OCI-LY1 (cell line): Measurements from ENCODE around the gene GATA6.

Experiments
- H2AFZ ChIP-seq: fragments of 200-600 bp; sonication (generic), shearing (Covaris generic); 2 replicates; pipeline ENCODE4 v1.6.0; 2014; ENCODE audit warnings: antibody characterized with exemption, mild to moderate bottlenecking, low read length
- H3F3A ChIP-seq: fragments of 200-600 bp; sonication (generic), shearing (Covaris generic); 2 replicates; pipeline ENCODE4 v1.6.0; 2014; ENCODE audit warnings: mild to moderate bottlenecking, antibody characterized with exemption, low read length, moderate library complexity; ENCODE audit not compliant: insufficient read depth
- H3K27ac ChIP-seq: fragments of 200-600 bp; sonication (generic); 2 replicates; pipeline ENCODE4 v1.5.1; 2014; ENCODE audit warnings: low read length, mixed run types, mild to moderate bottlenecking, low read depth; ENCODE audit not compliant: poor library complexity, severe bottlenecking
- H3K27me3 ChIP-seq: fragments of 200-600 bp; sonication (generic); 2 replicates; pipeline ENCODE4 v1.6.0; 2014; ENCODE audit warnings: antibody characterized with exemption, mild to moderate bottlenecking, low read length, moderate library complexity; ENCODE audit not compliant: insufficient read depth
- H3K36me3 ChIP-seq: fragments of 200-600 bp; sonication (generic); 2 replicates; pipeline ENCODE4 v1.6.1; 2014; ENCODE audit warnings: mild to moderate bottlenecking, antibody characterized with exemption, low read length, moderate library complexity, mixed read lengths; ENCODE audit not compliant: insufficient read depth
- H3K4me1 ChIP-seq: fragments of 200-600 bp; sonication (generic); 2 replicates; pipeline ENCODE4 v1.5.1; 2014; ENCODE audit warnings: mild to moderate bottlenecking, low read length, moderate library complexity; ENCODE audit not compliant: insufficient read depth, severe bottlenecking
- H3K4me2 ChIP-seq: fragments of 200-600 bp; sonication (generic), shearing (Covaris generic); 2 replicates; pipeline ENCODE4 v1.6.1; 2014; ENCODE audit warnings: low read length
- H3K4me3 ChIP-seq: fragments of 200-600 bp; sonication (generic); 2 replicates; pipeline ENCODE4 v1.5.1; 2014; ENCODE audit warnings: low read length, low read depth, mild to moderate bottlenecking, mixed read lengths; ENCODE audit not compliant: poor library complexity, severe bottlenecking
- H3K79me2 ChIP-seq: fragments of 200-600 bp; shearing (Covaris generic); 2 replicates; pipeline ENCODE4 v1.6.1; 2016; ENCODE audit warnings: mixed run types, low read length, mixed read lengths; ENCODE audit not compliant: insufficient read depth
- H3K9ac ChIP-seq: fragments of 200-600 bp; sonication (generic), shearing (Covaris generic); 2 replicates; pipeline ENCODE4 v1.6.1; 2014; ENCODE audit warnings: mild to moderate bottlenecking, low read length, mixed read lengths
- H3K9me2 ChIP-seq: fragments of 200-600 bp; sonication (generic), shearing (Covaris generic); 2 replicates; pipeline ENCODE4 v1.6.1; 2014; ENCODE audit warnings: low read depth, mild to moderate bottlenecking, low read length, mixed read lengths
- H3K9me3 ChIP-seq: fragments of 200-600 bp; shearing (Covaris generic); 2 replicates; pipeline ENCODE4 v1.6.1; 2014; ENCODE audit warnings: low read length, mixed read lengths
- H4K20me1 ChIP-seq: fragments of 200-600 bp; sonication (generic), shearing (Covaris generic); 2 replicates; pipeline ENCODE4 v1.6.0; 2016; ENCODE audit warnings: mild to moderate bottlenecking, low read length; ENCODE audit not compliant: insufficient read depth
- EZH2 ChIP-seq: fragments of 200-600 bp; sonication (generic), shearing (Covaris generic); IDR thresholded peaks from 2 replicates; pipeline ENCODE4 v1.8.0; 2017; ENCODE audit warnings: borderline replicate concordance, mixed run types, mild to moderate bottlenecking, antibody characterized with exemption, low read length, moderate library complexity, mixed read lengths
- TF ChIP-seq, protein P1 (sequence below): fragments of 200-600 bp; sonication (generic), shearing (Covaris generic); IDR thresholded peaks from 2 replicates; pipeline ENCODE4 v1.5.1; 2017; ENCODE audit warnings: mild to moderate bottlenecking, antibody characterized with exemption, low read length, moderate library complexity, mixed read lengths

Gene GATA6

DNA sequence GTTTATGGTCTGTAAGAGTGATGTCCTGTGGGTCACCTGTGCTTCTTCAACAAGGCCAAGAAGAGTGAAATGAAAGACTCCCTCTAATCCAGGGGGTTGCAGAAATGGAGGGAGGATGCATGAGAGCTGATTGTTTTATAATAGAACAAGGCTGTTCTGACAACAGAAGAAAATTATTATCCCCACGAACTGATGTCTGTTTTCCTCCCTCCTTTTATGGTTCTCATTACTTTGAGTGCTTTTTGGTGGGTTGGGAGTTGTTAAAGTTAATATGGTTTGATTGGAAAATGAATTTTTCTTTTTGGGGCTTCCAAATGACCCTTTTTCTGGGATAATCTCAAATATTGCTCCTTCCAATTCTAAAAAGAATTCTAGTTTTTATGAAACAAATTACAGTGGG is 33.6 kb downstream of the GATA6 start:
- Histone ChIP-seq H3K4me3 (no peak overlapping the region), H3K4me1 (no peaks in the 10 kb centered on the region), H3K79me2 (no peaks in the 10 kb centered on the region), H3F3A (no peaks in the 10 kb centered on the region), H2AFZ (no peak overlapping the region), H3K9me2 (no peaks in the 10 kb centered on the region), H3K27me3 (no peaks in the 10 kb centered on the region), H3K9me3 (no peaks in the 10 kb centered on the region), H3K36me3 (no peaks in the 10 kb centered on the region), H4K20me1 (no peaks in the 10 kb centered on the region), H3K27ac (no peak overlapping the region), H3K9ac (no peak overlapping the region), H3K4me2 (no peak overlapping the region)
- TF ChIP-seq EZH2, result no peak
- TF ChIP-seq, protein P1, sequence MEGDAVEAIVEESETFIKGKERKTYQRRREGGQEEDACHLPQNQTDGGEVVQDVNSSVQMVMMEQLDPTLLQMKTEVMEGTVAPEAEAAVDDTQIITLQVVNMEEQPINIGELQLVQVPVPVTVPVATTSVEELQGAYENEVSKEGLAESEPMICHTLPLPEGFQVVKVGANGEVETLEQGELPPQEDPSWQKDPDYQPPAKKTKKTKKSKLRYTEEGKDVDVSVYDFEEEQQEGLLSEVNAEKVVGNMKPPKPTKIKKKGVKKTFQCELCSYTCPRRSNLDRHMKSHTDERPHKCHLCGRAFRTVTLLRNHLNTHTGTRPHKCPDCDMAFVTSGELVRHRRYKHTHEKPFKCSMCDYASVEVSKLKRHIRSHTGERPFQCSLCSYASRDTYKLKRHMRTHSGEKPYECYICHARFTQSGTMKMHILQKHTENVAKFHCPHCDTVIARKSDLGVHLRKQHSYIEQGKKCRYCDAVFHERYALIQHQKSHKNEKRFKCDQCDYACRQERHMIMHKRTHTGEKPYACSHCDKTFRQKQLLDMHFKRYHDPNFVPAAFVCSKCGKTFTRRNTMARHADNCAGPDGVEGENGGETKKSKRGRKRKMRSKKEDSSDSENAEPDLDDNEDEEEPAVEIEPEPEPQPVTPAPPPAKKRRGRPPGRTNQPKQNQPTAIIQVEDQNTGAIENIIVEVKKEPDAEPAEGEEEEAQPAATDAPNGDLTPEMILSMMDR, result no peak

GRCh38 chr18:22203536-22204213 is 34.3 kb downstream of the GATA6 start:
- H3F3A ChIP-seq, result no peaks in the 10 kb centered on the region
- H3K27me3 ChIP-seq, result no peaks in the 10 kb centered on the region
- H3K36me3 ChIP-seq, result no peaks in the 10 kb centered on the region
- H3K27ac ChIP-seq, result no peak overlapping the region
- TF ChIP-seq EZH2, result no peak
- TF ChIP-seq, protein P1, result no peak
- no peak overlapping the region for H3K4me2 ChIP-seq
- no peak overlapping the region for H3K4me3 ChIP-seq
- H3K9me2 ChIP-seq, result no peaks in the 10 kb centered on the region
- H4K20me1 ChIP-seq, result no peaks in the 10 kb centered on the region
- no peaks in the 10 kb centered on the region for H3K79me2 ChIP-seq
- no peaks in the 10 kb centered on the region for H3K9me3 ChIP-seq
- H3K9ac ChIP-seq, result no peak overlapping the region
- H2AFZ ChIP-seq, result no peak overlapping the region
- no peaks in the 10 kb centered on the region for H3K4me1 ChIP-seq

- no peak overlapping the region for H2AFZ ChIP-seq
- no peaks in the 10 kb centered on the region for H3K4me1 ChIP-seq
- H3F3A ChIP-seq, result no peaks in the 10 kb centered on the region
- TF ChIP-seq, protein P1, result no peak
- TF ChIP-seq EZH2, result no peak
- H3K79me2 ChIP-seq, result no peaks in the 10 kb centered on the region
- no peaks in the 10 kb centered on the region for H3K9me2 ChIP-seq
- H3K27me3 ChIP-seq, result no peaks in the 10 kb centered on the region
- H3K9me3 ChIP-seq, result no peaks in the 10 kb centered on the region
- no peak overlapping the region for H3K4me2 ChIP-seq
- H3K4me3 ChIP-seq, result no peak overlapping the region
- no peaks in the 10 kb centered on the region for H3K36me3 ChIP-seq
- no peak overlapping the region for H3K27ac ChIP-seq
- H4K20me1 ChIP-seq, result no peaks in the 10 kb centered on the region
- H3K9ac ChIP-seq, result no peak overlapping the region
Observed at GRCh38 chr18:22204214-22204536, 34.8 kb downstream of the GATA6 start.
